Nephron progenitor cell (in vitro differentiated cells): ENCODE results near the gene VMO1.

ENCODE experiments used
- DNase-seq: peaks from one replicate; pipeline ENCODE4 v3.0.0; 2021
- H3K27ac Mint-ChIP-seq: 2 replicates; pipeline ENCODE4 v1.8.0; 2021; ENCODE audit warnings: mild to moderate bottlenecking, moderate library complexity, mixed read lengths
- H3K27me3 Mint-ChIP-seq: 2 replicates; pipeline ENCODE4 v1.8.0; 2021; ENCODE audit warnings: mild to moderate bottlenecking, low read depth, mixed read lengths; ENCODE audit not compliant: poor library complexity
- H3K36me3 Mint-ChIP-seq: 2 replicates; pipeline ENCODE4 v1.8.0; 2021; ENCODE audit warnings: low read depth, mixed read lengths
- H3K4me1 Mint-ChIP-seq: 2 replicates; pipeline ENCODE4 v1.8.0; 2021; ENCODE audit warnings: mixed read lengths
- H3K4me3 Mint-ChIP-seq: 2 replicates; pipeline ENCODE4 v1.8.0; 2021; ENCODE audit warnings: mild to moderate bottlenecking, moderate library complexity, mixed read lengths
- H3K9me3 Mint-ChIP-seq: 2 replicates; pipeline ENCODE4 v1.8.0; 2021; ENCODE audit warnings: mild to moderate bottlenecking, moderate library complexity, mixed read lengths
- TF ChIP-seq, protein P1 (sequence below): fragments of 200-600 bp; sonication (generic); IDR thresholded peaks from 2 replicates; pipeline ENCODE4 v1.5.0; 2021; ENCODE audit warnings: antibody characterized with exemption

The VMO1 gene

GRCh38 chr17:4747847-4748246 is 38.3 kb downstream of the VMO1 start:
- TF ChIP-seq, protein P1, sequence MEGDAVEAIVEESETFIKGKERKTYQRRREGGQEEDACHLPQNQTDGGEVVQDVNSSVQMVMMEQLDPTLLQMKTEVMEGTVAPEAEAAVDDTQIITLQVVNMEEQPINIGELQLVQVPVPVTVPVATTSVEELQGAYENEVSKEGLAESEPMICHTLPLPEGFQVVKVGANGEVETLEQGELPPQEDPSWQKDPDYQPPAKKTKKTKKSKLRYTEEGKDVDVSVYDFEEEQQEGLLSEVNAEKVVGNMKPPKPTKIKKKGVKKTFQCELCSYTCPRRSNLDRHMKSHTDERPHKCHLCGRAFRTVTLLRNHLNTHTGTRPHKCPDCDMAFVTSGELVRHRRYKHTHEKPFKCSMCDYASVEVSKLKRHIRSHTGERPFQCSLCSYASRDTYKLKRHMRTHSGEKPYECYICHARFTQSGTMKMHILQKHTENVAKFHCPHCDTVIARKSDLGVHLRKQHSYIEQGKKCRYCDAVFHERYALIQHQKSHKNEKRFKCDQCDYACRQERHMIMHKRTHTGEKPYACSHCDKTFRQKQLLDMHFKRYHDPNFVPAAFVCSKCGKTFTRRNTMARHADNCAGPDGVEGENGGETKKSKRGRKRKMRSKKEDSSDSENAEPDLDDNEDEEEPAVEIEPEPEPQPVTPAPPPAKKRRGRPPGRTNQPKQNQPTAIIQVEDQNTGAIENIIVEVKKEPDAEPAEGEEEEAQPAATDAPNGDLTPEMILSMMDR = no peak
- no peaks in the 10 kb centered on the region for H3K36me3 Mint-ChIP-seq
- H3K27ac Mint-ChIP-seq = no peak overlapping the region
- DNase-seq = no peak
- peaks cover 100% of the 10 kb centered on the region for H3K27me3 Mint-ChIP-seq
- H3K4me1 Mint-ChIP-seq = peaks cover 17% of the 10 kb centered on the region
- peaks cover 5% of the 10 kb centered on the region for H3K9me3 Mint-ChIP-seq
- H3K4me3 Mint-ChIP-seq = no peak overlapping the region

DNA sequence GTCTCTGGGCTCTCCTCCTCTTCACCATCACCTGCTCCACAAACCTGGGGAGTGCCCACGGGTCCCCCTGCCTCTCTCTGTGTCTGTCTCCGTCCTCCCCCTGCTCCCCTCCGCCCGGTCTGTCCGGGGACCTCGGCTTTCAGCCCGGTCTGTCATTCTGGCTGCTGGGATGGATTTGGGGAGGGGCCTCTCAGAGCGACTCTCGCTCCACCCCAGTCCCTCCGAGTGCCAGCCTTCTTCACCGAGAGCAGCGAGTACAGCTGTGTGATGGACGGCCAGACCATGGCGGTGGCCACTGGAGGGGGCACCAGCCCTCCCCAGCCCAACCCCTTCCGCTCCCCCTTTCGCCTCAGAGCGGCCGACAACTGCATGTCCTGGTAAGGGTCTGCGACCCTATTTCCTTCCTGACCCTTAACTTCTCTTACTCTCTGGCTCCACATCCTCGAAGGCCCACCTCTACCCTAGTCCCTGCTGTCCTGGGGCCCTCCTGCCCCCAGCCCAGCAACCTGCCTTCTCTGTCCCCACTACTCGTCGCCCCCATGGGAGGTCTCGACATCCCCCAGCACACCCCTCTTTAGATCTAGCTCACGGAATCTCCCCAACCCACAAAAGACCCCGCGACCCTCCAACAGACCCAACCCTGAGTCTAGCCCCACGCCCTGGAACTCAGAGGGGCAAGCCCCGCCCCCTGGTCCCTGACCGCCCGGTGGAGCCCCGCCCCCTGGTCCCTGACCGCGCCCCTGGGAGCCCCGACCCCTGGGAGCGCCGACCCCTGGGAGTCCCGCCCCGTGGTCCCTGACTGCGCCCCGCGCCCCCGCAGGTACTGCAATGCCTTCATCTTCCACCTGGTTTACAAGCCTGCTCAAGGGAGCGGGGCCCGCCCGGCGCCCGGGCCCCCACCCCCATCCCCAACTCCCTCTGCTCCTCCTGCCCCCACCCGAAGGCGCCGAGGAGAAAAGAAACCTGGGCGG is 40.9 kb downstream of the VMO1 start:
- Mint-ChIP-seq H3K27ac (no peak overlapping the region), H3K9me3 (peaks cover 5% of the 10 kb centered on the region), H3K4me1 (peaks cover 19% of the 10 kb centered on the region), H3K27me3 (peaks cover 100% of the 10 kb centered on the region), H3K36me3 (no peaks in the 10 kb centered on the region), H3K4me3 (peak overlapping the region; percentile 74)
- peak; percentile 63 for DNase-seq
- TF ChIP-seq, protein P1 = no peak

- H3K27me3 Mint-ChIP-seq = peaks cover 99% of the 10 kb centered on the region
- peak overlapping the region; percentile 74 for H3K27ac Mint-ChIP-seq
- DNase-seq = no peak
- TF ChIP-seq, protein P1 = no peak
- peaks cover 5% of the 10 kb centered on the region for H3K9me3 Mint-ChIP-seq
- no peaks in the 10 kb centered on the region for H3K36me3 Mint-ChIP-seq
- H3K4me3 Mint-ChIP-seq = no peak overlapping the region
- peaks cover 23% of the 10 kb centered on the region for H3K4me1 Mint-ChIP-seq
Observed at GRCh38 chr17:4743898-4744297, 42.3 kb downstream of the VMO1 start.

DNA sequence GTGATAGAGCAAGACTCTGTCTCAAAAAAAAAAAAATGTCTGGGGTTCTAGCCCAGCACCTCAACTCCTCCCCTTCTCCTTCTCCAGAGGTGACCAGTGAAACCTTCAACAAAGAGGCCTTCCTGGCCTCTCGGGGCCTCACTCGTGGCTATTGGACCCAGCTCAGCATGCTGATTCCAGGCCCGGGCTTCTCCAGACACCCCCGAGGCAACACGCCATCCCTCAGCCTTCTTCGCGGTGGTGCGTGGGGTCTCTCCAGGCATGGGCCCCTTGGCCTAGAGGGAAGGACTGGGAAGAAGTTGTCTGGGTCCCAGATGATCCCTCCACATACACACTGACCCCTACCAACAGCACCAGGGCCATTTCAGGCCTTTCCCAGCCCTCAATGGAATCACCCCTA is 42.9 kb downstream of the VMO1 start:
- H3K27ac Mint-ChIP-seq = no peak overlapping the region
- DNase-seq = no peak
- TF ChIP-seq, protein P1 = no peak
- no peak overlapping the region for H3K4me3 Mint-ChIP-seq
- H3K36me3 Mint-ChIP-seq = no peaks in the 10 kb centered on the region
- peaks cover 29% of the 10 kb centered on the region for H3K4me1 Mint-ChIP-seq
- H3K27me3 Mint-ChIP-seq = peaks cover 99% of the 10 kb centered on the region
- H3K9me3 Mint-ChIP-seq = peaks cover 5% of the 10 kb centered on the region

GRCh38 chr17:4742629-4743028 is 43.5 kb downstream of the VMO1 start:
- TF ChIP-seq, protein P1 = no peak
- peaks cover under 1% of the 10 kb centered on the region for H3K9me3 Mint-ChIP-seq
- peaks cover 31% of the 10 kb centered on the region for H3K4me1 Mint-ChIP-seq
- H3K36me3 Mint-ChIP-seq = no peaks in the 10 kb centered on the region
- no peak for DNase-seq
- no peak overlapping the region for H3K27ac Mint-ChIP-seq
- no peak overlapping the region for H3K4me3 Mint-ChIP-seq
- H3K27me3 Mint-ChIP-seq = peaks cover 99% of the 10 kb centered on the region
